ENCODE data around the gene ME3. TPM values are rescaled to one million over a fixed set of nuclear protein-coding genes. Genes with fewer than 3 reads are reported as not detected.

ME3 gene
- total RNA-seq, 2 donors from 2014 or later = 13.8 to 20.3 TPM

GRCh38 chr11:86638673-86639072 lies 33.7 kb downstream of the ME3 start:
- Histone ChIP-seq H3K9me3 (no peaks in the 10 kb centered on the region), H3K9ac (ENCODE audit: low read depth in 2 of 2, low read length in 2 of 2) (no peak overlapping the region), H3K36me3 (no peaks in the 10 kb centered on the region), H3K27ac (no peak overlapping the region), H3K4me3 (no peak overlapping the region), H3K27me3 (no peaks in the 10 kb centered on the region), H3K4me1 (no peaks in the 10 kb centered on the region)
- intact Hi-C loops (cut with DNase I) = no loop called here
- no peak for TF ChIP-seq CTCF (IDR thresholded peaks at IDR 0.05)
- DNase-seq = no peak

GRCh38 chr11:86637988-86638387 lies 34.4 kb downstream of the ME3 start:
- H3K9ac ChIP-seq (ENCODE audit: low read depth in 2 of 2, low read length in 2 of 2) = no peak overlapping the region

GRCh38 chr11:86636275-86636674 lies 36.1 kb downstream of the ME3 start:
- no peak for TF ChIP-seq CTCF (IDR thresholded peaks at IDR 0.05)
- Histone ChIP-seq H3K4me1 (no peaks in the 10 kb centered on the region), H3K27ac (no peak overlapping the region), H3K36me3 (no peaks in the 10 kb centered on the region), H3K9me3 (no peaks in the 10 kb centered on the region), H3K9ac (ENCODE audit: low read depth in 2 of 2, low read length in 2 of 2) (no peak overlapping the region), H3K4me3 (no peak overlapping the region), H3K27me3 (no peaks in the 10 kb centered on the region)
- intact Hi-C loops (cut with DNase I) = no loop called here
- no peak for DNase-seq

More at GRCh38 chr11:86637988-86638387, 34.4 kb downstream of the ME3 start:
- TF ChIP-seq CTCF (IDR thresholded peaks at IDR 0.05) = no peak
- H3K36me3 ChIP-seq = no peaks in the 10 kb centered on the region
- H3K27ac ChIP-seq = no peak overlapping the region
- H3K4me1 ChIP-seq = no peaks in the 10 kb centered on the region
- intact Hi-C loops (cut with DNase I) = no loop called here
- no peaks in the 10 kb centered on the region for H3K9me3 ChIP-seq
- no peak overlapping the region for H3K4me3 ChIP-seq
- no peaks in the 10 kb centered on the region for H3K27me3 ChIP-seq
- no peak for DNase-seq

GRCh38 chr11:86632499-86633269 lies 39.7 kb downstream of the ME3 start:
- Histone ChIP-seq H3K9ac (ENCODE audit: low read depth in 2 of 2, low read length in 2 of 2) (no peak overlapping the region), H3K4me3 (no peak overlapping the region), H3K27ac (no peak overlapping the region), H3K4me1 (no peaks in the 10 kb centered on the region), H3K36me3 (no peaks in the 10 kb centered on the region), H3K27me3 (no peaks in the 10 kb centered on the region), H3K9me3 (no peaks in the 10 kb centered on the region)
- intact Hi-C loops (cut with DNase I) = no loop called here
- no peak for TF ChIP-seq CTCF (IDR thresholded peaks at IDR 0.05)
- no peak for DNase-seq

GRCh38 chr11:86630229-86630981 lies 42.0 kb downstream of the ME3 start:
- no peak for TF ChIP-seq CTCF (IDR thresholded peaks at IDR 0.05)
- no peaks in the 10 kb centered on the region for H3K9me3 ChIP-seq
- no peak overlapping the region for H3K4me3 ChIP-seq
- intact Hi-C loops (cut with DNase I) = no loop called here
- no peaks in the 10 kb centered on the region for H3K27me3 ChIP-seq
- H3K9ac ChIP-seq (ENCODE audit: low read depth in 2 of 2, low read length in 2 of 2) = no peak overlapping the region
- no peak overlapping the region for H3K27ac ChIP-seq
- DNase-seq = no peak
- H3K36me3 ChIP-seq = no peaks in the 10 kb centered on the region
- no peaks in the 10 kb centered on the region for H3K4me1 ChIP-seq

Data from colonic mucosa (tissue), 4 donors.